Nephron progenitor cell (in vitro differentiated cells): Measurements from ENCODE around the gene SLC12A2.

Source experiments
- DNase-seq: peaks from one replicate; pipeline ENCODE4 v3.0.0; 2021
- H3K27ac Mint-ChIP-seq: 2 replicates; pipeline ENCODE4 v1.8.0; 2021; ENCODE audit warnings: mild to moderate bottlenecking, moderate library complexity, mixed read lengths
- H3K27me3 Mint-ChIP-seq: 2 replicates; pipeline ENCODE4 v1.8.0; 2021; ENCODE audit warnings: mild to moderate bottlenecking, low read depth, mixed read lengths; ENCODE audit not compliant: poor library complexity
- H3K36me3 Mint-ChIP-seq: 2 replicates; pipeline ENCODE4 v1.8.0; 2021; ENCODE audit warnings: low read depth, mixed read lengths
- H3K4me1 Mint-ChIP-seq: 2 replicates; pipeline ENCODE4 v1.8.0; 2021; ENCODE audit warnings: mixed read lengths
- H3K4me3 Mint-ChIP-seq: 2 replicates; pipeline ENCODE4 v1.8.0; 2021; ENCODE audit warnings: mild to moderate bottlenecking, moderate library complexity, mixed read lengths
- H3K9me3 Mint-ChIP-seq: 2 replicates; pipeline ENCODE4 v1.8.0; 2021; ENCODE audit warnings: mild to moderate bottlenecking, moderate library complexity, mixed read lengths
- CTCF ChIP-seq: fragments of 200-600 bp; sonication (generic); IDR thresholded peaks from 2 replicates; pipeline ENCODE4 v1.5.0; 2021; ENCODE audit warnings: antibody characterized with exemption

The SLC12A2 gene

GRCh38 chr5:128234928-128235641, 151.5 kb downstream of the SLC12A2 start:
- Mint-ChIP-seq H3K27me3 (peaks cover 3% of the 10 kb centered on the region), H3K36me3 (no peaks in the 10 kb centered on the region), H3K9me3 (peaks cover 19% of the 10 kb centered on the region), H3K27ac (no peak overlapping the region), H3K4me1 (peaks cover 9% of the 10 kb centered on the region), H3K4me3 (no peak overlapping the region)
- no peak for DNase-seq
- no peak for TF ChIP-seq CTCF

GRCh38 chr5:128236334-128236733, 152.8 kb downstream of the SLC12A2 start:
- no peak for TF ChIP-seq CTCF

DNA sequence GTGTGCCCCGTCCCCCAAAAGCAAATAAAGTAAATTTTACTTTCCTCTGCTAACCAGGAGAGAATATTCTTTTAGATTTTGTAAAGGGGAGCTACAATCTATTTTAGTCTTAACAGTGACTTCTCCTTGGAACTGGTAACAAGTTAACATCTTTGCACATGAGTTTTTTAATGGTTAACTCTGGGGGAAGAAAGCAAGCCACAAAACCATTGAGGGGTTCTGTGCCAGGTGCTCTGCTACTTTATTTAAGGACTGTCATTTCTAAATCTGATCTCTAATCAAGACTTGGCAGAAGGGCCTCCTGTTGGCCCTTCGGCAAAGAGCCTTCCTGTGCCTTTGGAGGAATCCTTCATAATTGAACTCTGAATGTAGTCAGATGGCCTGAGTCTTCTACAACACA, 153.4 kb downstream of the SLC12A2 start:
- Mint-ChIP-seq H3K27me3 (peaks cover 3% of the 10 kb centered on the region), H3K36me3 (no peaks in the 10 kb centered on the region), H3K4me1 (peaks cover 9% of the 10 kb centered on the region), H3K27ac (no peak overlapping the region), H3K9me3 (peaks cover 1% of the 10 kb centered on the region), H3K4me3 (no peak overlapping the region)
- no peak for TF ChIP-seq CTCF
- DNase-seq, result no peak

More at GRCh38 chr5:128236334-128236733, 152.8 kb downstream of the SLC12A2 start:
- DNase-seq, result no peak
- peaks cover 9% of the 10 kb centered on the region for H3K4me1 Mint-ChIP-seq
- H3K27ac Mint-ChIP-seq, result no peak overlapping the region
- H3K27me3 Mint-ChIP-seq, result peaks cover 3% of the 10 kb centered on the region
- H3K4me3 Mint-ChIP-seq, result no peak overlapping the region
- no peaks in the 10 kb centered on the region for H3K36me3 Mint-ChIP-seq
- peaks cover 8% of the 10 kb centered on the region for H3K9me3 Mint-ChIP-seq

- Mint-ChIP-seq H3K9me3 (no peaks in the 10 kb centered on the region), H3K4me3 (no peak overlapping the region), H3K27ac (no peak overlapping the region), H3K4me1 (peaks cover 9% of the 10 kb centered on the region), H3K27me3 (no peaks in the 10 kb centered on the region), H3K36me3 (no peaks in the 10 kb centered on the region)
- TF ChIP-seq CTCF, result no peak
- no peak for DNase-seq
Observed at GRCh38 chr5:128237546-128237945, 154.0 kb downstream of the SLC12A2 start.
